H9 (cell line): ENCODE results near the gene PLRG1. TPM values are rescaled to one million over a fixed set of nuclear protein-coding genes. Genes with fewer than 3 reads are reported as not detected.

Experiments used
- DNase-seq: peaks from one replicate; pipeline ENCODE4 v3.0.0-alpha.2; 2017
- H2AFZ ChIP-seq: one replicate; pipeline ENCODE4 v1.6.1; 2013; ENCODE audit warnings: mild to moderate bottlenecking, low read length, control low read depth, moderate library complexity
- H2AK5ac ChIP-seq: 2 replicates; pipeline ENCODE4 v1.6.1; 2013; ENCODE audit warnings: low read length, control low read depth, mixed read lengths; ENCODE audit not compliant: insufficient read length
- H2BK120ac ChIP-seq: one replicate; pipeline ENCODE4 v1.6.1; 2013; ENCODE audit warnings: low read depth, mild to moderate bottlenecking, low read length, control low read depth, inconsistent platforms; ENCODE audit not compliant: poor library complexity, severe bottlenecking
- H2BK12ac ChIP-seq: 2 replicates; pipeline ENCODE4 v1.6.1; 2013; ENCODE audit warnings: low read length, control low read depth, mixed read lengths, low read depth; ENCODE audit not compliant: insufficient read length
- H2BK15ac ChIP-seq: 2 replicates; pipeline ENCODE4 v1.6.1; 2013; ENCODE audit warnings: low read depth, low read length, control low read depth
- H2BK20ac ChIP-seq: one replicate; pipeline ENCODE4 v1.6.1; 2013; ENCODE audit warnings: low read depth, mild to moderate bottlenecking, low read length, control low read depth, inconsistent platforms; ENCODE audit not compliant: poor library complexity, severe bottlenecking
- H2BK5ac ChIP-seq: 2 replicates; pipeline ENCODE4 v1.6.1; 2013; ENCODE audit warnings: low read length, control low read depth, mixed read lengths; ENCODE audit not compliant: insufficient read length
- H3K14ac ChIP-seq: 2 replicates; pipeline ENCODE4 v1.6.1; 2013; ENCODE audit warnings: low read length, control low read depth; ENCODE audit not compliant: insufficient read depth
- H3K18ac ChIP-seq: 2 replicates; pipeline ENCODE4 v1.6.1; 2013; ENCODE audit warnings: low read depth, mild to moderate bottlenecking, mixed read lengths, low read length, control low read depth; ENCODE audit not compliant: insufficient read length
- H3K23ac ChIP-seq: 2 replicates; pipeline ENCODE4 v1.6.1; 2013; ENCODE audit warnings: low read length, control low read depth, mixed read lengths, low read depth; ENCODE audit not compliant: insufficient read length
- H3K23me2 ChIP-seq: 2 replicates; pipeline ENCODE4 v1.6.1; 2013; ENCODE audit warnings: low read depth, mild to moderate bottlenecking, mixed read lengths, low read length, control low read depth; ENCODE audit not compliant: insufficient read length, poor library complexity, severe bottlenecking
- H3K27ac ChIP-seq: 2 replicates; pipeline ENCODE4 v1.5.1; 2013; ENCODE audit warnings: low read length, control low read depth, mixed read lengths, low read depth; ENCODE audit not compliant: insufficient read length
- H3K27me3 ChIP-seq: 2 replicates; pipeline ENCODE4 v1.6.1; 2013; ENCODE audit warnings: low read length, control low read depth, inconsistent platforms; ENCODE audit not compliant: insufficient read depth
- H3K4ac ChIP-seq: 2 replicates; pipeline ENCODE4 v1.6.1; 2013; ENCODE audit warnings: low read depth, mild to moderate bottlenecking, control low read depth, inconsistent platforms, low read length, moderate library complexity
- H3K4me1 ChIP-seq: 2 replicates; pipeline ENCODE4 v1.6.1; 2013; ENCODE audit warnings: low read length, control low read depth, inconsistent platforms; ENCODE audit not compliant: insufficient read depth
- H3K4me2 ChIP-seq: 2 replicates; pipeline ENCODE4 v1.6.1; 2013; ENCODE audit warnings: low read length, control low read depth, mixed read lengths; ENCODE audit not compliant: insufficient read length, insufficient read depth
- H3K56ac ChIP-seq: 2 replicates; pipeline ENCODE4 v1.6.1; 2013; ENCODE audit warnings: low read depth, mild to moderate bottlenecking, mixed read lengths, low read length, control low read depth; ENCODE audit not compliant: insufficient read length
- H3K79me1 ChIP-seq: 2 replicates; pipeline ENCODE4 v1.6.1; 2013; ENCODE audit warnings: low read depth, mild to moderate bottlenecking, moderate library complexity, low read length, control low read depth, inconsistent platforms; ENCODE audit not compliant: insufficient read depth, poor library complexity, severe bottlenecking
- H3K79me2 ChIP-seq: 2 replicates; pipeline ENCODE4 v1.6.1; 2013; ENCODE audit warnings: low read length, control low read depth, inconsistent platforms; ENCODE audit not compliant: insufficient read depth
- H3K9ac ChIP-seq: 2 replicates; pipeline ENCODE4 v1.6.1; 2013; ENCODE audit warnings: low read length, control low read depth, mixed read lengths; ENCODE audit not compliant: insufficient read length; ENCODE audit errors: extremely low read depth
- H3K9me3 ChIP-seq: one replicate; pipeline ENCODE4 v1.6.1; 2013; ENCODE audit warnings: low read depth, low read length, inconsistent platforms; ENCODE audit not compliant: control insufficient read depth
- H3T11ph ChIP-seq: one replicate; pipeline ENCODE4 v1.6.1; 2013; ENCODE audit warnings: mild to moderate bottlenecking, low read length, control low read depth, inconsistent platforms
- H4K20me1 ChIP-seq: one replicate; pipeline ENCODE4 v1.6.1; 2013; ENCODE audit not compliant: control insufficient read depth, insufficient read length, insufficient read depth
- H4K5ac ChIP-seq: 2 replicates; pipeline ENCODE4 v1.6.1; 2013; ENCODE audit warnings: low read depth, mild to moderate bottlenecking, mixed read lengths, low read length, control low read depth; ENCODE audit not compliant: insufficient read length
- H4K8ac ChIP-seq: replicated peaks from 2 replicates; pipeline ENCODE4 v1.6.1; 2013; ENCODE audit warnings: low read length, control low read depth, mixed read lengths, low read depth; ENCODE audit not compliant: insufficient read length
- H4K91ac ChIP-seq: 2 replicates; pipeline ENCODE4 v1.6.1; 2013; ENCODE audit warnings: low read depth, mild to moderate bottlenecking, moderate library complexity, mixed read lengths, low read length, control low read depth; ENCODE audit not compliant: insufficient read length
- H3K27ac Mint-ChIP-seq, 3 experiments: 2 replicates in 2 of 3; 3 replicates in 1 of 3; pipeline ENCODE4 v1.8.0; 2020 to 2021; ENCODE audit warnings: mixed read lengths in 3 of 3, mild to moderate bottlenecking in 1 of 3, moderate library complexity in 1 of 3
- H3K27me3 Mint-ChIP-seq: 2 replicates; pipeline ENCODE4 v1.8.0; 2021; ENCODE audit warnings: low read depth, mild to moderate bottlenecking, moderate library complexity, mixed read lengths
- H3K36me3 Mint-ChIP-seq, 3 experiments: 2 replicates in 2 of 3; 3 replicates in 1 of 3; pipeline ENCODE4 v1.8.0; 2020 to 2021; ENCODE audit warnings: low read depth in 3 of 3, mixed read lengths in 3 of 3; ENCODE audit not compliant: insufficient read depth in 1 of 3
- H3K4me1 Mint-ChIP-seq, 2 experiments: 2 replicates each; pipeline ENCODE4 v1.8.0; 2020; ENCODE audit warnings: mixed read lengths in 2 of 2
- H3K4me3 Mint-ChIP-seq, 2 experiments: 2 replicates in 1 of 2; 3 replicates in 1 of 2; pipeline ENCODE4 v1.8.0; 2020 to 2021; ENCODE audit warnings: mild to moderate bottlenecking in 2 of 2, mixed read lengths in 2 of 2, moderate library complexity in 1 of 2
- H3K9me3 Mint-ChIP-seq, 2 experiments: 2 replicates in 1 of 2; 3 replicates in 1 of 2; pipeline ENCODE4 v1.8.0; 2020; ENCODE audit warnings: mild to moderate bottlenecking in 2 of 2, mixed read lengths in 2 of 2, moderate library complexity in 1 of 2
- WGBS: extraction: QIAGEN DNeasy Blood & Tissue Kit; methylation state at CpG from one replicate; pipeline ENCODE4 v1.1.7; 2013; ENCODE audit warnings: missing lambda C conversion rate, low lambda C conversion rate, mixed read lengths; ENCODE audit not compliant: insufficient read length; ENCODE audit errors: extremely low coverage; 5-methylcytosine and 5-hydroxymethylcytosine counted together
- total RNA-seq: library from RNA; stranded (reverse); gene quantifications from 2 replicates; pipeline ENCODE4 v1.2.1, GENCODE V29; 2021
- TF ChIP-seq, protein P1 (sequence below): fragments of 200-600 bp; sonication (generic); conservative IDR thresholded peaks from 3 replicates; pipeline ENCODE4 v1.8.0; 2021; ENCODE audit warnings: antibody characterized with exemption, mild to moderate bottlenecking

PLRG1 gene
- total RNA-seq, 1 experiment from 2014 or later: 113 TPM

DNA sequence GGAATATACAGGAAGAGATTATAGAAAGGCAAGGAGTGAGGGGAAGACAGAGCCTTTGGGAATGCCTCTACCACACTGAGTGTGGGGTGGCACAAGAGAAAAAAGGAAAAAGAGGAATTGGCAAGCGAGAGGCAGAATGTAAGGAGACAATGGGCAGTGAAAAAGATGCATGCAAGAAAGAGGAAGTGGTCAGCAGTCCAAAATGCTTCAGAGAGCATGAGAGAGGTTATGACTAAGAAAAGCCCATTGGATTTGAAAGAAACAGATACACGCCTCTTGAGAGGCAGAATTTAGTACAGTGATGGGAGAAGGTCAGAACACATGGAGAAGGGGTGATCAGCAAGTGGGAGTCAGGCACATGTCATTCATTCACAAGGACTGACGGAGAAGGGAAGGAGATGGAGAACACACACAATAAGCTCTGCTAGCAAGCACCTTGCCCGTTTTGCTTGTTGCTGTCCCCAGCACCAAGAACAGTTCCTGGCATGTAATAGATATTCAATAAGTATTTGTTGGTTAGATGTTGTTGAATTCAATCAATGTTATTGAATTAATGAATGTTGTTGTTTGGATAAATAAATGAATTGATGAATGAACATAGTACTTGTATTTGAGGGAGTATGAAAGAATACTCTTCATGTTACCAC, 65.0 kb downstream of the PLRG1 start:
- no CpG with 5 or more reads among the region's 4 CpGs for WGBS
- H3T11ph ChIP-seq: no peak overlapping the region
- H3K4me2 ChIP-seq: no peak overlapping the region
- H3K9me3 Mint-ChIP-seq: no peaks in the 10 kb centered on the region
- H3K4ac ChIP-seq: no peak overlapping the region
- H3K14ac ChIP-seq: no peak overlapping the region
- H3K4me1 Mint-ChIP-seq: no peaks in the 10 kb centered on the region; a peak in 1 of 4 replicates
- peaks cover 12% of the 10 kb centered on the region; the same call in 1 of the 2 replicates for H3K27me3 ChIP-seq
- no peak overlapping the region for H2BK12ac ChIP-seq
- no peaks in the 10 kb centered on the region for H4K20me1 ChIP-seq
- no peak overlapping the region for H3K18ac ChIP-seq
- H3K79me2 ChIP-seq: no peaks in the 10 kb centered on the region
- H3K27ac ChIP-seq: no peak overlapping the region
- no peak overlapping the region for H3K27ac Mint-ChIP-seq
- H3K23ac ChIP-seq: no peak overlapping the region
- H3K4me3 Mint-ChIP-seq: no peak overlapping the region
- no peaks in the 10 kb centered on the region for H3K36me3 Mint-ChIP-seq
- no peak overlapping the region for H2AK5ac ChIP-seq
- no peak overlapping the region for H2BK120ac ChIP-seq
- H3K23me2 ChIP-seq: no peaks in the 10 kb centered on the region
- H3K27me3 Mint-ChIP-seq: peaks cover 34% of the 10 kb centered on the region; the same call in 1 of the 2 replicates
- no peak overlapping the region for H3K56ac ChIP-seq
- no peaks in the 10 kb centered on the region for H3K4me1 ChIP-seq
- H3K9me3 ChIP-seq: no peaks in the 10 kb centered on the region
- H2BK15ac ChIP-seq: no peak overlapping the region
- TF ChIP-seq, protein P1, sequence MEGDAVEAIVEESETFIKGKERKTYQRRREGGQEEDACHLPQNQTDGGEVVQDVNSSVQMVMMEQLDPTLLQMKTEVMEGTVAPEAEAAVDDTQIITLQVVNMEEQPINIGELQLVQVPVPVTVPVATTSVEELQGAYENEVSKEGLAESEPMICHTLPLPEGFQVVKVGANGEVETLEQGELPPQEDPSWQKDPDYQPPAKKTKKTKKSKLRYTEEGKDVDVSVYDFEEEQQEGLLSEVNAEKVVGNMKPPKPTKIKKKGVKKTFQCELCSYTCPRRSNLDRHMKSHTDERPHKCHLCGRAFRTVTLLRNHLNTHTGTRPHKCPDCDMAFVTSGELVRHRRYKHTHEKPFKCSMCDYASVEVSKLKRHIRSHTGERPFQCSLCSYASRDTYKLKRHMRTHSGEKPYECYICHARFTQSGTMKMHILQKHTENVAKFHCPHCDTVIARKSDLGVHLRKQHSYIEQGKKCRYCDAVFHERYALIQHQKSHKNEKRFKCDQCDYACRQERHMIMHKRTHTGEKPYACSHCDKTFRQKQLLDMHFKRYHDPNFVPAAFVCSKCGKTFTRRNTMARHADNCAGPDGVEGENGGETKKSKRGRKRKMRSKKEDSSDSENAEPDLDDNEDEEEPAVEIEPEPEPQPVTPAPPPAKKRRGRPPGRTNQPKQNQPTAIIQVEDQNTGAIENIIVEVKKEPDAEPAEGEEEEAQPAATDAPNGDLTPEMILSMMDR: no peak
- no peak overlapping the region for H2AFZ ChIP-seq
- no peak overlapping the region for H4K91ac ChIP-seq
- no peak overlapping the region for H4K5ac ChIP-seq
- no peak overlapping the region for H2BK5ac ChIP-seq
- no peak for DNase-seq
- H2BK20ac ChIP-seq: no peak overlapping the region
- H3K9ac ChIP-seq: no peak overlapping the region
- H4K8ac ChIP-seq: no peak overlapping the region
- no peaks in the 10 kb centered on the region for H3K79me1 ChIP-seq

Other genes starting within 250 kb of the PLRG1 start
- gene DCHS2, start 58.6 kb downstream of the PLRG1 start, total RNA-seq: 0.57 and 0.70 TPM in 2 replicates
- not detected in 2 replicates for gene FGB, start 12.6 kb upstream of the PLRG1 start, total RNA-seq
- not detected in 2 replicates for gene FGA, start 40.3 kb upstream of the PLRG1 start, total RNA-seq
- not detected in 2 replicates for gene FGG, start 62.3 kb upstream of the PLRG1 start, total RNA-seq
- 20.4 and 20.7 TPM in 2 replicates for gene LRAT, start 193.6 kb upstream of the PLRG1 start, total RNA-seq
- gene RBM46, start 230.9 kb upstream of the PLRG1 start, total RNA-seq: 0.17 and 0.33 TPM in 2 replicates